Fibroblast of lung (primary cell): ENCODE results near the gene TBC1D9.

Experiments
- EZH2 ChIP-seq: IDR thresholded peaks from 2 replicates; pipeline ENCODE4 v1.5.1; 2012; ENCODE audit warnings: low read length, control low read depth, mild to moderate bottlenecking; ENCODE audit errors: missing control alignments
- TF ChIP-seq, protein P1 (sequence below), 2 donors: IDR thresholded peaks in 1 of 2; conservative IDR thresholded peaks in 1 of 2; 1 replicate in 1 of 2; 2 replicates in 1 of 2; pipeline ENCODE4 v1.5.1; 2011 to 2012; ENCODE audit warnings: low read length in 2 of 2, control low read depth in 1 of 2, inconsistent platforms in 1 of 2, low read depth in 1 of 2, mild to moderate bottlenecking in 1 of 2

GRCh38 chr4:140684314-140684713 is 71.9 kb downstream of the TBC1D9 start:
- TF ChIP-seq, protein P1, sequence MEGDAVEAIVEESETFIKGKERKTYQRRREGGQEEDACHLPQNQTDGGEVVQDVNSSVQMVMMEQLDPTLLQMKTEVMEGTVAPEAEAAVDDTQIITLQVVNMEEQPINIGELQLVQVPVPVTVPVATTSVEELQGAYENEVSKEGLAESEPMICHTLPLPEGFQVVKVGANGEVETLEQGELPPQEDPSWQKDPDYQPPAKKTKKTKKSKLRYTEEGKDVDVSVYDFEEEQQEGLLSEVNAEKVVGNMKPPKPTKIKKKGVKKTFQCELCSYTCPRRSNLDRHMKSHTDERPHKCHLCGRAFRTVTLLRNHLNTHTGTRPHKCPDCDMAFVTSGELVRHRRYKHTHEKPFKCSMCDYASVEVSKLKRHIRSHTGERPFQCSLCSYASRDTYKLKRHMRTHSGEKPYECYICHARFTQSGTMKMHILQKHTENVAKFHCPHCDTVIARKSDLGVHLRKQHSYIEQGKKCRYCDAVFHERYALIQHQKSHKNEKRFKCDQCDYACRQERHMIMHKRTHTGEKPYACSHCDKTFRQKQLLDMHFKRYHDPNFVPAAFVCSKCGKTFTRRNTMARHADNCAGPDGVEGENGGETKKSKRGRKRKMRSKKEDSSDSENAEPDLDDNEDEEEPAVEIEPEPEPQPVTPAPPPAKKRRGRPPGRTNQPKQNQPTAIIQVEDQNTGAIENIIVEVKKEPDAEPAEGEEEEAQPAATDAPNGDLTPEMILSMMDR (conservative IDR thresholded peaks at IDR 0.05 in 1 of 2, IDR thresholded peaks at IDR 0.05 in 1 of 2; ENCODE audit: low read depth in 1 of 2, low read length in 2 of 2) = no peak
- TF ChIP-seq EZH2 = no peak
